Hindlimb muscle (tissue), 1 donor: ENCODE results near the gene SMC2. TPM values are rescaled to one million over a fixed set of nuclear protein-coding genes. Genes with fewer than 3 reads are reported as not detected.

Experiments
- DNase-seq: peaks from one replicate; pipeline ENCODE4 v3.0.0-alpha.2; 2013
- polyA plus RNA-seq: library from polyadenylated mRNA; unstranded; fragments of 120-200 nt; gene quantifications from one replicate; pipeline ENCODE4 v1.2.1, GENCODE V29; 2013; ENCODE audit not compliant: insufficient read length

SMC2 gene
- 21.3 TPM for polyA plus RNA-seq

- DNase-seq: peak; percentile 94
Measured at GRCh38 chr9:104093647-104094533, at the start of gene SMC2. Gene SMC2, plus strand, starts transcription at chr9:104094309. Its CDS starts 1,076 bp downstream, at chr9:104095385.

- DNase-seq: no peak
Measured at GRCh38 chr9:104068546-104068945, 25.6 kb upstream of the SMC2 start.

- no peak for DNase-seq
Measured at GRCh38 chr9:104069288-104069687, 24.8 kb upstream of the SMC2 start.

GRCh38 chr9:104071589-104071988 is 22.5 kb upstream of the SMC2 start:
- DNase-seq: no peak

GRCh38 chr9:104073098-104073769 is 20.9 kb upstream of the SMC2 start:
- DNase-seq: no peak

GRCh38 chr9:104073770-104074133 is 20.4 kb upstream of the SMC2 start:
- no peak for DNase-seq

GRCh38 chr9:104074876-104075275 is 19.2 kb upstream of the SMC2 start:
- no peak for DNase-seq

- DNase-seq: no peak
Measured at GRCh38 chr9:104075801-104076753, 18.0 kb upstream of the SMC2 start.

- DNase-seq: no peak
Measured at GRCh38 chr9:104078596-104078995, 15.5 kb upstream of the SMC2 start.

- DNase-seq: no peak
Measured at GRCh38 chr9:104080983-104081382, 13.1 kb upstream of the SMC2 start.

- DNase-seq: no peak
Measured at GRCh38 chr9:104082168-104082567, 11.9 kb upstream of the SMC2 start.

- DNase-seq: no peak
Measured at GRCh38 chr9:104085525-104085924, 8.6 kb upstream of the SMC2 start.

- no peak for DNase-seq
Measured at GRCh38 chr9:104087894-104088293, 6.2 kb upstream of the SMC2 start.

GRCh38 chr9:104088416-104088815 is 5.7 kb upstream of the SMC2 start:
- DNase-seq: no peak

GRCh38 chr9:104090578-104090977 is 3.5 kb upstream of the SMC2 start:
- no peak for DNase-seq

- DNase-seq: no peak
Measured at GRCh38 chr9:104091116-104091515, 3.0 kb upstream of the SMC2 start.

GRCh38 chr9:104091708-104092107 is 2.4 kb upstream of the SMC2 start:
- no peak for DNase-seq

GRCh38 chr9:104092192-104092591 is 1.9 kb upstream of the SMC2 start:
- DNase-seq: no peak

- peak; percentile 14 for DNase-seq
Measured at GRCh38 chr9:104092875-104093600, 1.1 kb upstream of the SMC2 start.

- no peak for DNase-seq
Measured at GRCh38 chr9:104094534-104095015, 466 bp downstream of the SMC2 start.

GRCh38 chr9:104099630-104100029 is 5.5 kb downstream of the SMC2 start:
- no peak for DNase-seq

- DNase-seq: no peak
Measured at GRCh38 chr9:104104360-104104759, 10.3 kb downstream of the SMC2 start.
